ENCODE measurements around the gene SLC27A2.
"Not testable (repeated sequence)": the region's sequence is repeated elsewhere in the genome, so short reads cannot be mapped to it uniquely, and the experiment has no call there.

The SLC27A2 gene

GRCh38 chr15:50163719-50164410, 18.1 kb upstream of the SLC27A2 start:
- no peak for DNase-seq (ENCODE audit: low read depth)

DNA sequence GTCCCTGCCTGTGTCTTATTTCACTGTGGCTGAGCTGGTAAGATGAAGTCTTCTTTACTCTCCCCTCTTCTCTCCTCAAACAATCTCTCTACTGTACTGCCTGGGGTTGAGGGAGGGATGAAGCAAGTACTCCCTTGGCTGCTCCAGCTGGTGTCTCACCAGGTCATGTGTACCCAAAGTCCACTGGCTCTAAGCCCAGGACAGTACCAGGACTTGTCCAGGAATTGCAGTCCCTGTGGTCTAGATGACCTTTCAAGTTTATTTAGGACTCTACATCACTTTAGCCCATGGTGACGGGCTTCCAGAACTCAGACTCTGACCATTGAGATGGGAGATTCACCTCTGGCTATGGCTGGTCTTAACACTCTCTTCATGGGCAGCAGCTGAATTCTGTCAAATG, 17.5 kb upstream of the SLC27A2 start:
- DNase-seq (ENCODE audit: low read depth): no peak

DNA sequence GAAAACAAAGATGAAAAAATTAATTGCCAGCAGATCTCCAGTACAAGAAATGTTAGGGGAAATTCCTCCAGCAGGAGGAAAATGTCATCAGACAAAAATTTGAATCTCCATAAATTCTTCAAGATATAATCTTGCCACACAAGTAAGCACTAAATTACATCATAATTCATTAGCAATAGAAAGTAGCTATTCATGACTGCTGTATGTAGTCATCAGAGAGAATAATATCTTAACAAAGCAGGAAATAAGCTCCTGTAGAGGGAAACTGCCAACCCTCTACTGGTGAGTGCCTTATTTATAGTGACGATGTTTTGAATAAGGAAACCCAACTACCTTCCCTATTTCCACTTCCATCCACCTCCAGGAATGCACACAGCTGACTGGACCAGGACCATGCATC, 15.8 kb upstream of the SLC27A2 start:
- DNase-seq (ENCODE audit: low read depth): no peak

DNA sequence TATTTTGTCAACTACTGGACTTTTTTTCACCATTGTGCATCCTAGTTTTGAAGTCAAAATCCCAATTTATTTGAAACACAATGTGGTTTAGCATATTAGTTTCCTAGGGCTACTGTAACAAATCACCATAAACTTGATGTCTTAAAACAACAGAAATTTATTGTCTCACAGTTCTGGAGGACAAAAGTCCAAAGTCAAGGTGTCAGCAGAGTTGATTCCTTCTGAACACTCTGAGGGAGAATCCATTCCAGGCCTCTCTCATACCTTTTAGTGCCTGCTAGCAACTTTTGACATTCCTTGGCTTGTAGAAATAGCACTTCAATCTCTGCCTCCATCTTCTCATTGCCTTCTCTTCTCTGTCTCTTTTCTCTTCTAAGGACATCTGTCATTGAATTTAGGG, 14.9 kb upstream of the SLC27A2 start:
- DNase-seq (ENCODE audit: low read depth): no peak

DNA sequence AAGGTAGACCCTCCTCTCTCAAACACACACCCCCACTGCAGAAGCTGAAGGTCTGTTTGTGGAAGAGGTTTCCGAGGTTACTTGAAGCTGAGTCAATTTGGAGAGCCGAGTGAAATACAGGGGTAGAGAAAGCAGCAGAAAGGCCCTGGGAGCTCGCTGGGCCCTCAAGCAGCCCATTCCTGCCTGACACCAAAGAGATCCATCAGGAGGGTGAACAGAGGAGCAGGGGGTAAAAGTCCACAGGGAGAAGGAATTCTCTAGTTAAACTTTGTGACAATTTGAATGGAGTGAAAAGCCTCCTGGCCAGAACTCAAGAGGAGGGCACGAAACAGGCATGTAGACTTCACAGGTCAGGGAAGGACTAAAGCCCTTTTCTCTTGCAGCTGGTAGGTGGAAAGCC, 13.6 kb upstream of the SLC27A2 start:
- no peak for DNase-seq (ENCODE audit: low read depth)

GRCh38 chr15:50168783-50169411, 13.1 kb upstream of the SLC27A2 start:
- DNase-seq (ENCODE audit: low read depth): no peak

- DNase-seq (ENCODE audit: low read depth): not testable (repeated sequence)
These were observed 9.6 kb upstream of the SLC27A2 start for GRCh38 chr15:50172360-50172895.

GRCh38 chr15:50176869-50177268, 5.1 kb upstream of the SLC27A2 start:
- DNase-seq (ENCODE audit: low read depth): no peak

- DNase-seq (ENCODE audit: low read depth): no peak
These were observed 1.9 kb upstream of the SLC27A2 start for GRCh38 chr15:50180091-50180490.

GRCh38 chr15:50180582-50180981, 1.4 kb upstream of the SLC27A2 start:
- no peak for DNase-seq (ENCODE audit: low read depth)

DNA sequence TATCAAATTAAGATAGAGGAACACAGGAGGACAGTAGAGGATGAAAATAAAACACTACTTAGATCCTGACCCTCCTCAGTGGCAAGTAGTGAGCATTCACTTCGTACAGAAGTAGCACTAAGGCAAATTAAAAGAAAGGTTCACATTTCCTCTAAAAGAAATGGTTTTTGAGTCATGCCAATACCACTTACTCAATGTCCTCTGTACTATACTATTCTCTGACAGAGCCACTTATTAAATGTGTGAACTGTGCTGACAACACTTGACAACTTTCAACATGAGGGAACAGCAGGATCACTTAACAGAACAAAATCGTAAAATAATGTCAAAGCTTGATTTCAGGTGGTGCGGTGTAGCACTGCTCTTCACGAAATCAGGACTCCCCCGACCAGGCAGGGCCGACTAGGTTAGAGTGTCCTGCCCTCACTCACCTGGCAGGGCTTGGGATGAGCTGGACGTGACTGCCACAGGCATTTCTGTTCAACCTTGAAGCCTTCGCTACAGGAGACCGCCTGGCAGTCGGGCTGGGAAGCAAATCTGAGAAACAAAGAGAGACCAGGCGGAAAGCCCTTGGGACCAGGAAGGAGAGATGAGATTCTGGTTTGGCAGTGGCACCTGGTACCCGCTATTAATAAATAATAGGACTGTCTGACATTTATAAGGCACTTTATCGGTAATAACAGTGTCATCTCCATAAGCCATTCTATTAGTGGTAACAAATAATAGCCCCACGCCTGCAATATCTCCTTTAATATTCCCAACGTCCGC, 611 bp upstream of the SLC27A2 start:
- no peak for DNase-seq (ENCODE audit: low read depth)

DNA sequence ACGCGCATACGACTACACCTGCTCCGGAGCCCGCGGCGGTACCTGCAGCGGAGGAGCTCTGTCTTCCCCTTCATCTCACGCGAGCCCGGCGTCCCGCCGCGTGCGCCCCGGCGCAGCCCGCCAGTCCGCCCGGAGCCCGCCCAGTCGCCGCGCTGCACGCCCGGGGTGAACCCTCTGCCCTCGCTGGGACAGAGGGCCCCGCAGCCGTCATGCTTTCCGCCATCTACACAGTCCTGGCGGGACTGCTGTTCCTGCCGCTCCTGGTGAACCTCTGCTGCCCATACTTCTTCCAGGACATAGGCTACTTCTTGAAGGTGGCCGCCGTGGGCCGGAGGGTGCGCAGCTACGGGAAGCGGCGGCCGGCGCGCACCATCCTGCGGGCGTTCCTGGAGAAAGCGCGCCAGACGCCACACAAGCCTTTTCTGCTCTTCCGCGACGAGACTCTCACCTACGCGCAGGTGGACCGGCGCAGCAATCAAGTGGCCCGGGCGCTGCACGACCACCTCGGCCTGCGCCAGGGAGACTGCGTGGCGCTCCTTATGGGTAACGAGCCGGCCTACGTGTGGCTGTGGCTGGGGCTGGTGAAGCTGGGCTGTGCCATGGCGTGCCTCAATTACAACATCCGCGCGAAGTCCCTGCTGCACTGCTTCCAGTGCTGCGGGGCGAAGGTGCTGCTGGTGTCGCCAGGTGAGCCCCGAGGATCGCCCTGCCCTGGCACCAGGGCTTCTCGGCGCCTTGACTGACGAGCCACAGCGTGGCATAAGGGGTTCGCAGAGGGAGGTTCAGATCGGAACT, 420 bp downstream of the SLC27A2 start:
- DNase-seq (ENCODE audit: low read depth): peak; percentile 16

- peak; percentile 16 for DNase-seq (ENCODE audit: low read depth)
These were observed 1.3 kb downstream of the SLC27A2 start for GRCh38 chr15:50183112-50183794.

GRCh38 chr15:50184863-50185504, 3.0 kb downstream of the SLC27A2 start:
- no peak for DNase-seq (ENCODE audit: low read depth)

DNA sequence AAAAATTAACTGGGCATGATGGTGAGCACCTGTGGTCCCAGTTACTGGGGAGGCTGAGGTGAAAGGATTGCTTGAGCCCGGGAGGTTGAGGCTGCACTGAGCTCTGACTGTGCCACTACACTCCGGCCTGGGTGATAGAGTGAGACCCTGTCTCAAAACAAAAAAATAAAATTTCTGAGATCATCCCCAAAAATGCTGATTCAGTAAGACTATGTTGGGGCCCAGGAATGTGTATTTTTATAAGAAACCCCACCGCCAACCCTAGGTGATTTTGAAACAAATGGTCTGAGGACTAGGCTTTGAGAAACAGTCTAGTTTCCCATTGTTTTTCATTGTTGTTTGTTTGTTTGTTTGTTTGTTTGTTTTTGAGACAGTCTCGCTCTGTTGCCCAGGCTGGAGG, 4.1 kb downstream of the SLC27A2 start:
- no peak for DNase-seq (ENCODE audit: low read depth)

GRCh38 chr15:50186752-50187151, 4.8 kb downstream of the SLC27A2 start:
- DNase-seq (ENCODE audit: low read depth): no peak

DNA sequence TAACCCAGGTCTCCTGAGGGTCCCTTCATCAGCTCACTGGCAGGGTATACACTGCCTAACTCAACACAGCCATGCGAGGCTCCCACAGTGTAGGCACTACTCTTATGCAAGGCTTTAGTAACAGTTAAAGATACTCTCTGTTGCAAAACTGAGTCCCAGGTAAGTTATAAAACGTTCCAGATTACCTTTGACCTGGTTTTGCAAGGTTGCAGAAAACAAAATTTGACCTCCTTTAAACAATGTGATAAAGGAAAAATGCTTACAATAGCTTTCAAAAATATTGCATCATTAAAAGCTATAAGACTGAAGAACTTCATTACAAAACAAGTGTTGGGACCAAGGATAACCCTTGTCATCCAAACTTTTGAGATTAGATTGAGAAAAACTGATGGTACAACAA, 5.5 kb downstream of the SLC27A2 start:
- DNase-seq (ENCODE audit: low read depth): no peak

DNA sequence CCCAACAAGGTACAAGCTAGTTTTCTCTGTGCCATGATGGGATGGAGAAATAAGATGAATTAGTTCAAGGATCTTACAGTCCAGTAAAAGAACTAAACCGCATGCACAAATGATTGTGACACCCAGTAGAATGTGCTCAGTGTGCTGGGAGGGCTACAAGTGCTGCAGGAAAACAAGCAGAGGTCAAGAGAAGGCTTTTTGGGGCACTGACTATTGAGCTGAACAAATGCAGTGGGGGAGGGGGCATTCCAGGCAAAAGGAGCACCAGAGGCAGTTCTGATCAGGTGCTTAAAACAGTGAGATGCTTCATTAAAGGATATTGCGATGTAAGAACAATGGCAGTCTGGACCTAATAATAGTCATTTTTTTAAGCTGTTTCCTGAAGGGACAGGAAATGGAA, 6.0 kb downstream of the SLC27A2 start:
- DNase-seq (ENCODE audit: low read depth): no peak

- not testable (repeated sequence) for DNase-seq (ENCODE audit: low read depth)
These were observed 6.8 kb downstream of the SLC27A2 start for GRCh38 chr15:50188793-50189192.

GRCh38 chr15:50189633-50190032, 7.6 kb downstream of the SLC27A2 start:
- no peak for DNase-seq (ENCODE audit: low read depth)

- DNase-seq (ENCODE audit: low read depth): no peak
These were observed 8.2 kb downstream of the SLC27A2 start for GRCh38 chr15:50190166-50190570.
